ENCODE results near the gene INSIG1.

Gene INSIG1

GRCh38 chr7:155259866-155260497 is 37.7 kb upstream of the INSIG1 start:
- H3K4me3 ChIP-seq (replicated peaks; ENCODE audit: low read depth, low read length): no peak overlapping the region
- no peak for DNase-seq (ENCODE audit: extremely low read depth, low read depth)
- TF ChIP-seq CTCF (IDR thresholded peaks at IDR 0.05; ENCODE audit: low read depth, low read length, missing control alignments): no peak

- no peak for DNase-seq (ENCODE audit: extremely low read depth, low read depth)
- no peak for TF ChIP-seq CTCF (IDR thresholded peaks at IDR 0.05; ENCODE audit: low read depth, low read length, missing control alignments)
- H3K4me3 ChIP-seq (replicated peaks; ENCODE audit: low read depth, low read length): no peak overlapping the region
Observed at GRCh38 chr7:155260498-155260872, 37.2 kb upstream of the INSIG1 start.

- TF ChIP-seq CTCF (IDR thresholded peaks at IDR 0.05; ENCODE audit: low read depth, low read length, missing control alignments): no peak
- DNase-seq (ENCODE audit: extremely low read depth, low read depth): no peak
- no peak overlapping the region for H3K4me3 ChIP-seq (replicated peaks; ENCODE audit: low read depth, low read length)
Observed at GRCh38 chr7:155261031-155261985, 36.4 kb upstream of the INSIG1 start.

GRCh38 chr7:155262031-155262430 is 35.6 kb upstream of the INSIG1 start:
- DNase-seq (ENCODE audit: extremely low read depth, low read depth): no peak
- H3K4me3 ChIP-seq (replicated peaks; ENCODE audit: low read depth, low read length): no peak overlapping the region
- no peak for TF ChIP-seq CTCF (IDR thresholded peaks at IDR 0.05; ENCODE audit: low read depth, low read length, missing control alignments)

- DNase-seq (ENCODE audit: extremely low read depth, low read depth): no peak
- H3K4me3 ChIP-seq (replicated peaks; ENCODE audit: low read depth, low read length): no peak overlapping the region
- no peak for TF ChIP-seq CTCF (IDR thresholded peaks at IDR 0.05; ENCODE audit: low read depth, low read length, missing control alignments)
Observed at GRCh38 chr7:155263051-155263450, 34.6 kb upstream of the INSIG1 start.

GRCh38 chr7:155263581-155264143 is 34.0 kb upstream of the INSIG1 start:
- DNase-seq (ENCODE audit: extremely low read depth, low read depth): no peak
- no peak overlapping the region for H3K4me3 ChIP-seq (replicated peaks; ENCODE audit: low read depth, low read length)
- TF ChIP-seq CTCF (IDR thresholded peaks at IDR 0.05; ENCODE audit: low read depth, low read length, missing control alignments): no peak
